HG02763 (cell line): ENCODE results near the gene PGLYRP4.

Experiments
- ATAC-seq: cut with Tn5 transposase; IDR thresholded peaks from one replicate; pipeline ENCODE4 v1.9.1; 2021; ENCODE audit warnings: mild to moderate bottlenecking, moderate library complexity; ENCODE audit not compliant: unreplicated experiment

Gene PGLYRP4, protein sequence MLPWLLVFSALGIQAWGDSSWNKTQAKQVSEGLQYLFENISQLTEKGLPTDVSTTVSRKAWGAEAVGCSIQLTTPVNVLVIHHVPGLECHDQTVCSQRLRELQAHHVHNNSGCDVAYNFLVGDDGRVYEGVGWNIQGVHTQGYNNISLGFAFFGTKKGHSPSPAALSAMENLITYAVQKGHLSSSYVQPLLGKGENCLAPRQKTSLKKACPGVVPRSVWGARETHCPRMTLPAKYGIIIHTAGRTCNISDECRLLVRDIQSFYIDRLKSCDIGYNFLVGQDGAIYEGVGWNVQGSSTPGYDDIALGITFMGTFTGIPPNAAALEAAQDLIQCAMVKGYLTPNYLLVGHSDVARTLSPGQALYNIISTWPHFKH

DNA sequence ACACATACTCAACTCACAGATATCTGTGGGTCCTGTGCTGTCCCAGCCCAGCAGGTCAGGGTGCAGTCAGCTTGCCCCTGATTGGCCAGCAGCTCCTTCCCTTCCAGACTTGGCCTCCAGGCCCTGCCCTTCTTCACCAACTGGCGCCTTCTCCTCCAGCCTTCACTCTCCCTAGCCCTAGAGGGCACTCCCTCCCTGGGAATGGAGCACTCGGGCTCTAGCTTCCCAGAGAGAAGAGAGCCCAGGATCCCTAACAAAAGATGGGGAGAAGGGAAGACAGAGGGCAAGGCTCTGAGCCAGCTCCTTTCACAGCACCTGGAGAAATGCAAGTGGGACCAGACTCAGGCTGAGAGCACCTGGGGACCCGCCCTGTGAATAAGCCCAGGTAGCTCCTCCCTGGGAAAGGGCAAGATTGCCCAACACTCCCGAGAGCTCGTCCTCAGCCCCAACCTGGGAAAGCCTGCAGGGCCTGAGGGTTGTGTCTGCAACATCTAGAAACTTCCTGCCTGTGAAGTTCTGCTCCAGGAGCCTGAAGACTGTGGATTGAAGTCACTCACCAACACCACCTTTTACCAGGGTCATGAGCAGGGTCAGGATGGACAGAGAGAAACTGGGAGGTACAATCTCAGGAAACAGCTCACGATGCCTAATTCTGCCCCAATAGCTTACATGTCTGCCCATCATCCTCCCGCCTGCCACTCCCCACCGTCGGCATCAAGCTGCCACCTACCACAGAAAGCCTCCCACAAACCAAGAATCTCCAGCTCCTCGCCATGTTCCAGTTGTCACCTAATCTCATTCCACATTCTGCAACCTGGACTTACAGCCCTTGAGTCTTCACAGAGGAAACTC is at the start of gene PGLYRP4:
PGLYRP4 (minus strand) TSS at position 331 of the 852 bp plus-strand sequence. CDS start 909 bp downstream, outside the sequence.
- no peak for ATAC-seq

DNA sequence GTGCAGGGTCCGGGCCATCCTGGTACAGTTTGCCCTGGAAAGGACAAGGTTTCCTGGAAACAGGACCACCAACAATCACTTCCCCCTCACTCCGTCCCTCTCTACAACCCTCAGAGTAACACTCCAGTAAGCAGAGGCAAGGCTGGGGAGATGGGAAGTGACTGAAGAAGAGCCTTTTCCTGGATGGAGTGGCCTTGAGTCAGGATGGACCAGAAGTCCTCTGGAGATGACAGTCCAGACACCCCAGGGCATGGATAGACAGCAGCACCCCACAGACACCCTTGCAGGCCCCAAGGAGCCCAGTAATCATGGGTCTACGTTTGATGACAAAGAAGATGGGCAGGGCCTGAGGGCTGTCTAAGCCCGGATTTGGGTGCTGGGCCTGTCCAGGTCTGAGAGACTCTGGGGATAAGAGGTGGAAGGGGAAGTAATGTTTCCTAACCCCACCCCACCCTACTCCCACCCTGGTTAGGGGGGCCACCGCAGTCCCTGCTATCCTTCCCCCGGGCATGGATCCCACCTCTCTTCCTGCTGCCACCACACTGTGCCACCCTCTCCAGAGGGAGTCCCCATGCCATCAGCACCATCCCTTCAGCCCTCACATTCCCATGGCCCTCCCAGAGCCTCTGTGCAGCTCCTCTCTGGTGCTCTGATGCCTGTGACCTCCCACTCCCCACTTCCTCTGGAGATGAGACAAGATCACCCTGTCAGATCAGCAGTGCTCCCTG is 49.4 kb upstream of the PGLYRP4 start:
- ATAC-seq: no peak

- no peak for ATAC-seq
Measured at GRCh38 chr1:153397051-153397923, 48.6 kb upstream of the PGLYRP4 start.

DNA sequence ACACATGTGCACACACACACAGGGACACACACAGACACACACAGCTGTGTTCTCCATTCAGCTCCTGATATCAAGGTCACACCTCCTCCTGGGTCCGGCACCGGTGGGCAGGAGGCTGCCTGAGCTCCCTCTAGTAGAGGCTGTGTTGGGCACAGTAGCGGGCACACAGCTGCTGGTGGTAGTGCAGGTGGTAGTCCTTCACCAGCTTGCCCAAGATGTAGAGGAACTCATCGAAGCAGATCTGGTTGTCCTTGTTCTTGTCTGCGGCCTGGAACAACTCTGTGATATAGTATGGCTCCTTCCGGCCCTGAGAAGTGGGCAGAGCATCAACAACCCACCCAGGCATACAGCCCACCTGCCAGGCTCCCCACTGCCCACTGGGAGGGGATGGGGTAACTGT is 47.8 kb upstream of the PGLYRP4 start:
- ATAC-seq: no peak

GRCh38 chr1:153395776-153396175 is 47.1 kb upstream of the PGLYRP4 start:
- ATAC-seq: no peak

- ATAC-seq: no peak
Measured at GRCh38 chr1:153395136-153395685, 46.6 kb upstream of the PGLYRP4 start.

- no peak for ATAC-seq
Measured at GRCh38 chr1:153394391-153394790, 45.8 kb upstream of the PGLYRP4 start.

GRCh38 chr1:153393926-153394325 is 45.3 kb upstream of the PGLYRP4 start:
- ATAC-seq: no peak

DNA sequence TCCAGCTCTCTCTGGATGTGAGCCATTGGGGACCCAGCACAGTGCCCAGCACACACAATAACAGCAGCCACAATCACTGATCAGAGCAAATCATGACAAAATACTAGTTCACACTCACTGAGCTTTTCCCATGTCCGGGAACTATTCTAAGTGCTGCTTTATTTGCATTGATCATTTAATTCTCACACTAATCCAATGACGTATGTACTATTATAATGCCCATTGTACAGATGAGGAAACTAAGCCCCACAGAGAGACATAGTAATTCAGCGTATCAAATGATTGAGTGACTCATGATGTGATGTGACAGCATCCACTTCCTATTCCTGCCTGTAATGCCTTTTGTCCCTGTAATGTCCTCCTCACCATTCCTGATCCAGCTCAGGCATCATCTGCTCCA is 44.2 kb upstream of the PGLYRP4 start:
- ATAC-seq: no peak

DNA sequence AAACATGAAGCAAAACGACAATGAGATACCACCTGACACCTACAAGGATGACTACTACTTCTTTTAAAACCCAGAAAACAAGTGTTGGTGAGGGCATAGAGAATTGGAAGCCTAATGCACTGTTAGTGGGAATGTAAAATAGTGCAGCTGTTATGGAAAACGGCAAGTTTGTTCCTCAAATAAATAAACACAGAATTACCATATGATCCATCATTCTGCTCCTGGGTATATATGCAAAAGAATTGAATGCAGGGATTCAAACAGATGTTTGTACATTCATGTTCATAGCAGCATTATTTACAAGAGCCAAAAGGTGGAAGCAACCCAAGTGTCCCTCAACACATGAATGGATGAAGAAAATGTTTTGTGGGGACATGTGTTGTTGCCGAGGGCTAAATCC is 43.6 kb upstream of the PGLYRP4 start:
- no peak for ATAC-seq

DNA sequence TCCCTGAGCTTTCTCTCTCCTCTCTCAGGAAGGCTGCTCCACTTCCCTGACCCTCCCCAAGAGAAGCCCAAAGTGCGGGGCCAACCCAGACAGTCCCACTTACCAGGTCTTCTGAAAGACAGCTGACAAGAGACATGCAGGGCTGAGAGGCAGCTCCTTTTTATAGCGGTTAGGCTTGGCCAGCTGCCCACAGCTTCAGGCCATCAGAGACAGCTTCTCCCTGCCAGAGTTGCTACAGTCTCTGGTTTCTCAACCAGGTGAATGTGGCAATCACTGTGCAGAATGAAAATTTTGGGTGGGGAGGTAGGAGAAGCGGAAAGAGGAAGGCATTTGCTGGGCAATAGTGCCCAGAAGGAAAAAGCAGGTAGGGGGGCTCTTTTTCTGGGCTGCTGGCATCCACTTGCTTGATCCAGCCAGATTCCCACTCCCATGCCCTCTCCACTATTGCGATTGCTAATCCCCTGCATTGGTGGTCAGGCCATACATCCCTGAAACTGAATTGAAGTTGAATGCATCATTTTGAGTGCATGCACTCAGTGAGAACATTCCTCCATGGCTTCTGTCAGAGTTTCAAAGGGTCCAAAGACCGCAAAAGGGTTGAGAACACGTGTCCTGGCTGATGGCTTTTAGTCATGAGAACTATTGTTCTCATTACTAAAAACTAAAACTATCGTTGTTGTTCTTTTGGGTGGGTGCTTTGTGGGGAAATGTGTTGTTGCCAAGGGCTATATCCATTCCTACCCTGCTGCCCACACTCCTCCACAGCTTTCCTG is 42.5 kb upstream of the PGLYRP4 start, which contains the start of gene S100A8:
S100A8 (minus strand) TSS at position 136 of the 773 bp plus-strand sequence. CDS start 538 bp downstream, outside the sequence.
- ATAC-seq: no peak

DNA sequence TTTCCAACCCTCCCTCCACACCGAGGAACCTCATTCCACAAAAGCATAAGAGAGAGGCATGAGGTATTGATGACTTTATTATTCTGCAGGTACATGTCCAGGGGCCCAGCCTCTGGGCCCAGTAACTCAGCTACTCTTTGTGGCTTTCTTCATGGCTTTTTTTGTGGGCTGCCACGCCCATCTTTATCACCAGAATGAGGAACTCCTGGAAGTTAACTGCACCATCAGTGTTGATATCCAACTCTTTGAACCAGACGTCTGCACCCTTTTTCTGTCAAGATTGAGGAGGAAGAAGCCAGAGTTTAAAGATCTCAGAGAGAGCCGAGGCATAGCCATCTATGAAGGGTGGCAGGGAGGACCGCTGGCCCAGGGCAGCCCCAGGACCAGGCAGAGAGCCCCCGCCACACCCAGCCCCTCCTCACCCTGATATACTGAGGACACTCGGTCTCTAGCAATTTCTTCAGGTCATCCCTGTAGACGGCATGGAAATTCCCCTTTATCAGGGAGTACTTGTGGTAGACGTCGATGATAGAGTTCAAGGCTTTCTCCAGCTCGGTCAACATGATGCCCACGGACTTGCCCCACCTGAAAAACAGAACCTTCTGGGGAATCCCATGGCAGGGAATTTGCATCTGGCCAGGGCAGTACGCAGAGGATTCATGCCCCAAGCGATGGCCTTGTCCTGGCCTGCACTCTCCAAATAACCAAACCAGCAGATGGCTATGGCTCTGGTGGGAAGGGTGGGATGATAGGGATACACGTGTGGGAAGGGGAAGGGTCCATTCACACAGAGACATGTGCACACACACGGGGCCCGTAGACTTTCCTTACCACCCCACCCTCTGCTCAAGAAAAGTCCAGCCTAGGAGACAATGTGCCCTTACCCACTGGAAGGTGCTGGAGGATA is 41.6 kb upstream of the PGLYRP4 start:
- no peak for ATAC-seq

GRCh38 chr1:153389401-153389800 is 40.8 kb upstream of the PGLYRP4 start:
- ATAC-seq: no peak

DNA sequence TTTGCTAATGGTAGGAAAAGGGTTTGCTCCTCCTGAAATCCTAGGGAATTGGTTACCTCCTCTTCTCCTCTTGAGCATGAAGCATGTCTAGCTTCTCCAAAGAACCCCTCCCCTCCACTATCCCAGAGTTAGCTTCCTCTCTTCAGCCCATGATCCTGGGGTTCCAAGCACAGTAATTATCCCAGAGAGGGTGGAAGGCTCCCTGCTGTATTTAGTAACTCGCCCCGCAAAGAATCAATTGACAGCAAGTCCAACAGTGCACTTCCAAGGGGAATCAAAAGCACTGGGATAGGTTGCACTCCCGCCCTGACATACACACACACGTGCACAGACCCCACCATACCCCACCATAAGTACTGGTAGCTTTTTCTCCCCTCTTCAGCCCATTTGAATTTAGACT is 39.1 kb upstream of the PGLYRP4 start:
- no peak for ATAC-seq

GRCh38 chr1:153387001-153387400 is 38.4 kb upstream of the PGLYRP4 start:
- no peak for ATAC-seq

- no peak for ATAC-seq
Measured at GRCh38 chr1:153386500-153386901, 37.9 kb upstream of the PGLYRP4 start.

- ATAC-seq: no peak
Measured at GRCh38 chr1:153384958-153385580, 36.4 kb upstream of the PGLYRP4 start.

- no peak for ATAC-seq
Measured at GRCh38 chr1:153380711-153381110, 32.1 kb upstream of the PGLYRP4 start.
